GM06990 (cell line): ENCODE measurements around the gene IFITM10.

Experiments used
- DNase-seq: peaks from one replicate; pipeline ENCODE4 v3.0.0-alpha.2; 2011; ENCODE audit not compliant: insufficient read length; ENCODE audit errors: extremely low read depth
- H3K27me3 ChIP-seq: replicated peaks from 2 replicates; pipeline ENCODE4 v1.6.0; 2011; ENCODE audit warnings: low read length; ENCODE audit not compliant: control insufficient read depth, insufficient read depth
- H3K36me3 ChIP-seq: 2 replicates; pipeline ENCODE4 v1.5.1; 2011; ENCODE audit warnings: low read length; ENCODE audit not compliant: control insufficient read depth, insufficient read depth
- H3K4me3 ChIP-seq: replicated peaks from 2 replicates; pipeline ENCODE4 v1.5.1; 2011; ENCODE audit warnings: low read depth, mild to moderate bottlenecking, control low read depth, low read length
- TF ChIP-seq, protein P1 (sequence below): IDR thresholded peaks from 2 replicates; pipeline ENCODE4 v1.5.1; 2011; ENCODE audit warnings: low read length, control low read depth, mild to moderate bottlenecking, inconsistent platforms; ENCODE audit not compliant: insufficient read depth, poor library complexity, severe bottlenecking

IFITM10 gene

DNA sequence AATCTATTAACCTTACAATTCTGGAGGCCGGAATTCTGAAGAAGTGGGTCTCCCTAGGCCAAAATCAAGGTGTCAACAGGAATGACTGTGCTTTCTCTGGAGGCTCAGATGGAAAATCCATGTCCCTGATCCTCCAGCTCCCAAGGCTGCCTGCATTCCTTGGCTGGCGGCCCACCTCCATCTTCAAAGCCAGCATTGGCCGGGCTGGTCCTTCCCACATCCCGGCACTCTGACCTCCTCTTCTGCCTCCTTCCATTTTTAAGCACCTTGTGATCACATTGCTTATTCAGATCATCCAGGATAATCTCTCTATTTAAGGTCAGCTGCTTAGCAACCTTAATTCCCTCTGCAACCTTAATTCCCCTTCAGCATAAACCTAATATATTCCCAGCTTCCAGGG, 36.1 kb upstream of the IFITM10 start:
- Histone ChIP-seq H3K4me3 (no peak overlapping the region), H3K27me3 (no peaks in the 10 kb centered on the region; the same call in 1 of the 2 replicates)
- no peak for DNase-seq

DNA sequence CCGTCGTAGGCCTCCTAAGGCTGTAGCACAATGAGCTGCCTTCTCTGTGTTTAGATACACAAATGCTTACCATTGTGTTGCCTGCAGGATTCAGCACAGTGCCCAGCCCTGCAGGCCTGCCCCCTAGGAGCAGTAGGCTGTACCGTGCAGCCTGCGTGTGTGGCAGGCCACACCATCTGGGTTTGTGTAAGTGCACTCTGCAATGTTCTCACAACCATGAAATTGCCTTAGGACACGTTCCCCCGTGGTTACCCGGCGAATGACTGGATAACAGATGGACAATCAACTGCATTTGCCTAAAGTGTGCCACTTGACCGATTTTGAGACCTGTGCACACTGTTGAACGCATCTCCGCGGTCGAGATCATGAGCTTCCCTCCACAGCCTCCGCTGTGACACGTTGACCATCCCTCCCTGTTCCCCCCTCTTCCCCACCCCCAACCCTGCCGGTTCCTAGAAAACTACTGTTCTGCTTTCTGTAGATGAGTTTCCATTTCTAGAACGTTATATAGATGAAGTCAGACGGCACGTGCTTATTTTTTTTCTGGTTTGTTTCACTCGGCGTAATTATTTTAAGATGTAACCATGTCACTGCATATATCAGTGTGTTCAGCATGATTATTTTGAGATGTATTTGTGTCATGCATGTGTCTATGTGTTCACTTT, 35.5 kb upstream of the IFITM10 start:
- Histone ChIP-seq H3K36me3 (no peaks in the 10 kb centered on the region), H3K4me3 (no peak overlapping the region), H3K27me3 (no peaks in the 10 kb centered on the region; the same call in 1 of the 2 replicates)
- DNase-seq: no peak
- TF ChIP-seq, protein P1, sequence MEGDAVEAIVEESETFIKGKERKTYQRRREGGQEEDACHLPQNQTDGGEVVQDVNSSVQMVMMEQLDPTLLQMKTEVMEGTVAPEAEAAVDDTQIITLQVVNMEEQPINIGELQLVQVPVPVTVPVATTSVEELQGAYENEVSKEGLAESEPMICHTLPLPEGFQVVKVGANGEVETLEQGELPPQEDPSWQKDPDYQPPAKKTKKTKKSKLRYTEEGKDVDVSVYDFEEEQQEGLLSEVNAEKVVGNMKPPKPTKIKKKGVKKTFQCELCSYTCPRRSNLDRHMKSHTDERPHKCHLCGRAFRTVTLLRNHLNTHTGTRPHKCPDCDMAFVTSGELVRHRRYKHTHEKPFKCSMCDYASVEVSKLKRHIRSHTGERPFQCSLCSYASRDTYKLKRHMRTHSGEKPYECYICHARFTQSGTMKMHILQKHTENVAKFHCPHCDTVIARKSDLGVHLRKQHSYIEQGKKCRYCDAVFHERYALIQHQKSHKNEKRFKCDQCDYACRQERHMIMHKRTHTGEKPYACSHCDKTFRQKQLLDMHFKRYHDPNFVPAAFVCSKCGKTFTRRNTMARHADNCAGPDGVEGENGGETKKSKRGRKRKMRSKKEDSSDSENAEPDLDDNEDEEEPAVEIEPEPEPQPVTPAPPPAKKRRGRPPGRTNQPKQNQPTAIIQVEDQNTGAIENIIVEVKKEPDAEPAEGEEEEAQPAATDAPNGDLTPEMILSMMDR: no peak

More for the DNA sequence above, 36.1 kb upstream of the IFITM10 start:
- TF ChIP-seq, protein P1: no peak
- no peaks in the 10 kb centered on the region for H3K36me3 ChIP-seq

DNA sequence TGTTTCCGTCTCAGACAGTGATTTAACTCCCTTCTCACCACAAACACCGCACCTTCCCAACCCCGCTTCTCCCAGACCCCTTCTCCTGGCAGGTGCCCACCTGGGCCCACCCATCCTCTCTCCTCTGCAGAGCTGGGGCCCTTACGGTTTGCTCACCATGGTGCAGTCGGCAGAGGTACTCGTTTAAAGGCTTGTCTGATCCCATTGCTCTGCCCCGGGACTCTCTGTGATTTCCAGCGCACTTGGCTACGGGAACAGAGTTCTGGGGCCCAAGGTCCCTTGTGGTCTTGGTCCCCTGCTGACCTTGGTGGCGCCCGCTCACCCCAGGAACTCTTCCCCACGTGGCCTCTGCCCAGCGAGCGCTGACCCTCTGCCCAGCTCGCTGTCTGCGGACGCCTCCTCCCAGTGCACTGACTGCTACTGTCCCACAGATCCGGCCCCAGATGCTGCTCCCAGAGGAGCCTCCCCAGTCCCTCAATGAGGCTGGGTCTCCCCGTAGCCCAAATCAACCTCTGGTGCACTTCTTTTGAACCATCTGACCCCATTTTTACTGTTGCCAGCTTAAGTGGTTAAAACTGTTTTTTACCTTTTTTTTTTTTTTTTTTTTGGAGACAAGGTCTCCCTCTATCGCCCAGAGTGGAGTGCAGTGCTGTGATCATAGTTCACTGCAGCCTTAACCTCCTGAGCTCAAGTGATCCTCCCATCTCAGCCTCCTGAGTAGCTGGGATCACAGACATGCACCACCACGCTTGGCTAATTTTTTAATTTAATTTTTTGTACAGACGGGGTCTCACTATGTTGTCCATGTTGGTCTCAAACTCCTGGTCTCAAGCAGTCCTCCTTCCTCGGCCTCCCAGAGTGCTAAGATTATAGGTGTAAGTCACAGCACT, 34.6 kb upstream of the IFITM10 start:
- Histone ChIP-seq H3K36me3 (no peaks in the 10 kb centered on the region), H3K4me3 (no peak overlapping the region), H3K27me3 (no peaks in the 10 kb centered on the region; the same call in 1 of the 2 replicates)
- TF ChIP-seq, protein P1: no peak
- no peak for DNase-seq

DNA sequence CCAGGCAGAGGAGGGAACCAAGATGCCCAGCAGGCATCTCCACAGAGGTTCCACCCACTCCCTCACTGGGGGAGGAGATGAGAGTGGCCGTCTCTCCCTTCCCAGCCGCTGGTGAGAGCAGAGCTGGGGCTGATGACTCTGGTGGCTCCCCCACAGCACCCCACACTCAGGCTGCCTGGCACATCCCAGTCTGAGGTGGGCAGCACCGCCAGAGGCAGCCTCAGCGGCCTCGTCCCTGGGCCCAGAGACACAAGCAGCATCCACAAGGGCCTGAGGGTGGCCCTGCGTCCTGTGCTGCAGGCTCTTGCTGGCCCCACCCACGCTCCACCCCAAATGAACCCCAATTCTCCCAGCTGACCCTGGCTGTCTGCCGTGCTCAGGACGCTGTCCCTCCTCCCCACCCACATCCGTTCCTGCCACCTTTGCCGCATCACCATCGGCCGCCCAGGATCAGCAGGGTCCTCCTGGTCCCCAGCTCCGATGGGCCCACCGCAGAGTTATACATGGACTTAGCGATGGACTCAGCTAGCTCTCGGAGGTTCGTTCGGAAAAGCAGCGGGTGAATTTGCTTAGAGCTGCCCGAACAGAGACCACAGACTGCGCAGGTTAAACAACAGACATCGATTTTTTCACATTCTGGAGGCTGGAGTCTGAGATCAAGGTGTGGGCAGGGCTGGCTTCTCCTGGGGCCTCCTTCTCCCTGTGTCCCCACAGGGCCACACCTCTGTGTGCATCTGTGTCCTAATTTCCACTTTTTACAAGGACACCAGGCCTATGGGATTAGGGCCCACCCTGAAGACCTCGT, 33.5 kb upstream of the IFITM10 start:
- TF ChIP-seq, protein P1: no peak
- Histone ChIP-seq H3K27me3 (no peaks in the 10 kb centered on the region; the same call in 1 of the 2 replicates), H3K4me3 (no peak overlapping the region), H3K36me3 (no peaks in the 10 kb centered on the region)
- DNase-seq: no peak

DNA sequence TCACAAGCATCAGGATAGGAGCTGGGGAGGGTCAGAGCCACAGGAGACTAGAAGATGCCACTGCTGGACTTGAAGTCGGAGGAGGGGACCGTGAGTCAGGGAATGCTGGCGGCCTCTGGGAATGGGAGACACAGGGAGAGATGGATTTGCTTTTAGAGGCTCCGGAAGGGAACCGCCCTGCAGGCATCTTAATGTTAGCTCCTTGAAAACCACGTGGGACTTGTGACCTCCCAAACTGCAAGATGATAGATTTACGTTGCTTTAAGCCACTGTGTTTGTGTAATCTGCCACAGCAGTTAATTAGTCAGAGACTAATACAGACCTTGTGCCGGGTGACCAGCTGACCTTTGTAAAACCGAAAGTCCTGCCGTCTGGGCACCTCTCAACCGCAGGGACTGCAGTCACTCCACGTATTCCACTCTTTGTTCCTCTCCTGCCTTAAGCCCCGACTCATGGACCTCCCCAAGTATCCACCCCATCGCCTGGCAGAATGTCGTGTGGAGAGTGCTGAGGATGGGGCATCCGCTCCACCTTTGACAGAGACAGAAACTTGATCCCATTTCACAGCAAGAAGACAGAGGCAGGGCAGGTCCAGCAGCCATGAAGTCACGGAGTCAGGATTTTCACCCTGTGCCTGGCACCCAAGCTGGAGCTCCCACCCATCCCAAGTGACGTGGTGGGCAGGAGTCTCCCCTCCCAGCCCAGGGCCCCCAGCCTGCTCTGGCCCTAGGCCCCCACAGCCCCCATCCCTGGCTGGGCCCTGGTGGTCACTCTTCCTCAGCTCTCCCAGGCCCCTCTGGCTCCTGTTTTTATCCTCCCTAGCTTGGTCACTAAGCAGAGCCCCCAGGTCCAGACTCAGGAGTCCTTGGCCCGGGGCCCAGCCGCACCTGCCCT, 32.7 kb upstream of the IFITM10 start:
- H3K36me3 ChIP-seq: no peaks in the 10 kb centered on the region
- no peak overlapping the region for H3K4me3 ChIP-seq
- DNase-seq: no peak
- H3K27me3 ChIP-seq: no peaks in the 10 kb centered on the region; the same call in 1 of the 2 replicates
- TF ChIP-seq, protein P1: no peak
